Activated CD4-positive, alpha-beta memory T cell treated with anti-CD3 and anti-CD28 coated beads for 36 hours (primary cell): Measurements from ENCODE around the gene RBM10. TPM values are rescaled to one million over a fixed set of nuclear protein-coding genes. Genes with fewer than 3 reads are reported as not detected.
"Not testable (repeated sequence)": the region's sequence is repeated elsewhere in the genome, so short reads cannot be mapped to it uniquely, and the experiment has no call there.

Experiments used
- CTCF ChIA-PET: fragments of 350-600 bp; sonication (Branson Sonifier 250); formaldehyde crosslinking; loops from one replicate; lab custom pipeline; 2021; ENCODE audit warnings: antibody characterized with exemption, inconsistent platforms; lab: Charles Lee
- POLR2A ChIA-PET: fragments of 350-600 bp; sonication (Branson Sonifier 250); formaldehyde crosslinking; loops from one replicate; lab custom pipeline; 2021; ENCODE audit warnings: antibody characterized with exemption; lab: Charles Lee
- DNase-seq: peaks from one replicate; pipeline ENCODE4 v3.0.0-alpha.2; 2020
- H3K27ac Mint-ChIP-seq: one replicate; pipeline ENCODE4 v1.8.0; 2021; ENCODE audit warnings: mixed read lengths
- H3K27me3 Mint-ChIP-seq: one replicate; pipeline ENCODE4 v1.8.0; 2021; ENCODE audit warnings: mixed read lengths
- H3K36me3 Mint-ChIP-seq: one replicate; pipeline ENCODE4 v1.8.0; 2021; ENCODE audit warnings: mixed read lengths
- H3K4me1 Mint-ChIP-seq: one replicate; pipeline ENCODE4 v1.8.0; 2021; ENCODE audit warnings: low read depth, mixed read lengths
- H3K4me3 Mint-ChIP-seq: one replicate; pipeline ENCODE4 v1.8.0; 2021; ENCODE audit warnings: mild to moderate bottlenecking, mixed read lengths
- H3K9me3 Mint-ChIP-seq: one replicate; pipeline ENCODE4 v1.8.0; 2021; ENCODE audit warnings: mixed read lengths
- intact Hi-C: fragments of 100-400 bp; cut with micrococcal nuclease; formaldehyde crosslinking; loops from one replicate; pipeline ENCODE4 v1.15.1; 2023
- total RNA-seq, 2 experiments: library from RNA; stranded (reverse); gene quantifications; one replicate each; pipeline ENCODE4 v1.2.3, GENCODE V29; 2021

RBM10 gene, protein sequence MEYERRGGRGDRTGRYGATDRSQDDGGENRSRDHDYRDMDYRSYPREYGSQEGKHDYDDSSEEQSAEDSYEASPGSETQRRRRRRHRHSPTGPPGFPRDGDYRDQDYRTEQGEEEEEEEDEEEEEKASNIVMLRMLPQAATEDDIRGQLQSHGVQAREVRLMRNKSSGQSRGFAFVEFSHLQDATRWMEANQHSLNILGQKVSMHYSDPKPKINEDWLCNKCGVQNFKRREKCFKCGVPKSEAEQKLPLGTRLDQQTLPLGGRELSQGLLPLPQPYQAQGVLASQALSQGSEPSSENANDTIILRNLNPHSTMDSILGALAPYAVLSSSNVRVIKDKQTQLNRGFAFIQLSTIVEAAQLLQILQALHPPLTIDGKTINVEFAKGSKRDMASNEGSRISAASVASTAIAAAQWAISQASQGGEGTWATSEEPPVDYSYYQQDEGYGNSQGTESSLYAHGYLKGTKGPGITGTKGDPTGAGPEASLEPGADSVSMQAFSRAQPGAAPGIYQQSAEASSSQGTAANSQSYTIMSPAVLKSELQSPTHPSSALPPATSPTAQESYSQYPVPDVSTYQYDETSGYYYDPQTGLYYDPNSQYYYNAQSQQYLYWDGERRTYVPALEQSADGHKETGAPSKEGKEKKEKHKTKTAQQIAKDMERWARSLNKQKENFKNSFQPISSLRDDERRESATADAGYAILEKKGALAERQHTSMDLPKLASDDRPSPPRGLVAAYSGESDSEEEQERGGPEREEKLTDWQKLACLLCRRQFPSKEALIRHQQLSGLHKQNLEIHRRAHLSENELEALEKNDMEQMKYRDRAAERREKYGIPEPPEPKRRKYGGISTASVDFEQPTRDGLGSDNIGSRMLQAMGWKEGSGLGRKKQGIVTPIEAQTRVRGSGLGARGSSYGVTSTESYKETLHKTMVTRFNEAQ
- 10 to 100 TPM; 61.0 to 62.3 TPM for total RNA-seq

DNA sequence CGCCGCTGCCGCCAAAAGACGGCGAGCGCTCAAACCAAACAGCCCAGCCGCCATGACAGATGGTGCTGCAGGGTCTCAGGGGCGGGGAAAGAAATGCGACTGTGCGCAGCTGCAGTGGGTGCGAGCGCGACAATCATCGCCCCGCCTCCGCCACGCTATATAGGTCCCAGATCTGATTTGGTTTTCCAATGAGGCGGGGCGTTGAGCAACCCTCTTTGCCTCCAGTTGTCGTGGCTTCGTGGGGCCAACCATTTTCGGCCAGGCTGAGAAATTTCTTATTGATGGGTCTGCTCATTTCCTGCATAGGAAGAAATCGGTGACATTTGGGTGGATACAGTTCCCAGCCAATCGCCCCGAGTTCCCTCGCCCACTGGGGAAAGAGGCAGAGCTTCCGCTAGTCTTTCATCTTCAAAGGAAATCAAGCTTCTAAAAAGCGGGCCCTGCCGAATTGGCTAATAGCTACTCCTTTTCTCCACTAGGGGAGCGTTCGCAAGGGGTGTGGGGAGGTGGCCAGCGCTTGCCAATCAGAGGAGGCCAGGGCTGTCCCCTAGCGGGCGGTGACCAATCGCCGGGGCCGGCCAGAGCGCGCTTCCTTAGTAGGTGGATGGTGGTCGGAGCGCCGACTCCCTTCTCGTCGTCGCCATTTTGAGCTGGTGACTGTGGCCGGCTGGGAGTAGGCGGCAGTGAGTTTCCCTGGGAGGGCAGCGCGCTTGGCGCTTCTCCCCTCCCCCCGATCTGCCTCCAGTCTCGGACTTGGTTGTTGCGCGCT, at the start of gene RBM10, which contains the start of gene NDUFB11:
Gene RBM10 (plus strand): TSS at position 596 of the 769 bp plus-strand sequence. CDS start 2,261 bp downstream, outside the sequence.
Gene NDUFB11 (minus strand): TSS at position 77 of the 769 bp plus-strand sequence. CDS start 23 bp downstream, at position 54.
- Mint-ChIP-seq H3K4me3 (peak within 1 kb of the TSS; percentile 99), H3K27me3 (no peaks in the 10 kb centered on the region), H3K9me3 (no peaks in the 10 kb centered on the region), H3K27ac (peak within 1 kb of the TSS; percentile 100), H3K36me3 (peaks cover 22% of the 10 kb centered on the region), H3K4me1 (peaks cover 26% of the 10 kb centered on the region)
- ChIA-PET CTCF (interaction anchor here (0.6 to 2.0 kb wide), 8 partner anchors 9 to 379 kb away, joined by 3 to 8 read pairs (median 3); no protein-coding TSS in a partner anchor), POLR2A (interaction anchor here (0.6 to 1.3 kb wide), 6 partner anchors 13 to 572 kb away, joined by 3 to 14 read pairs (median 6); partner anchors contain the start of gene CDK16)
- intact Hi-C loops = loop anchor here (1.0 to 10.0 kb wide), 7 partner anchors 16 to 510 kb away; partner anchors contain the start of genes CDK16, ELK1, RP2 and USP11
- peak; percentile 95 for DNase-seq

DNA sequence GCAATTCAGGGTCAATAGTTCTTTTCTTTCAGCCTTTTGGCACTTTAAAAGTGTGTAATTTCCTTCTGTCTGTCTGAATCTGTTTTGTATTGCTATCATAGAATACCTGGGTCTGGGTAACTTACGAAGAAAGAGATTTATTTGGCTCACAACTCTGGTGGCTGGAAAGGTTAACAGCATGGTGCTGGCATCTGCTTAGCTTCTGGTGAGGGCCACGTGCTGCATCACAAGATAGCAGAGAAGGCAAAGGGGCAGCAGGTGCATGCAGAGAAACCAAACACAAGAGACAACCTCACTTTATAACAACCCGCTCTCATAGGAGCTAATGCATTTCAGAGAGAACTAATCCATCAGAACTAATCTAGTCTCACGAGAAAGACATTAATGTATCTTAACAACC, 48.0 kb upstream of the RBM10 start:
- Mint-ChIP-seq H3K36me3 (no peaks in the 10 kb centered on the region), H3K9me3 (no peaks in the 10 kb centered on the region), H3K27me3 (no peaks in the 10 kb centered on the region), H3K4me3 (no peak overlapping the region), H3K4me1 (no peaks in the 10 kb centered on the region), H3K27ac (no peak overlapping the region)
- intact Hi-C loops = no loop called here
- ChIA-PET POLR2A (no interaction called here), CTCF (no interaction called here)
- no peak for DNase-seq

DNA sequence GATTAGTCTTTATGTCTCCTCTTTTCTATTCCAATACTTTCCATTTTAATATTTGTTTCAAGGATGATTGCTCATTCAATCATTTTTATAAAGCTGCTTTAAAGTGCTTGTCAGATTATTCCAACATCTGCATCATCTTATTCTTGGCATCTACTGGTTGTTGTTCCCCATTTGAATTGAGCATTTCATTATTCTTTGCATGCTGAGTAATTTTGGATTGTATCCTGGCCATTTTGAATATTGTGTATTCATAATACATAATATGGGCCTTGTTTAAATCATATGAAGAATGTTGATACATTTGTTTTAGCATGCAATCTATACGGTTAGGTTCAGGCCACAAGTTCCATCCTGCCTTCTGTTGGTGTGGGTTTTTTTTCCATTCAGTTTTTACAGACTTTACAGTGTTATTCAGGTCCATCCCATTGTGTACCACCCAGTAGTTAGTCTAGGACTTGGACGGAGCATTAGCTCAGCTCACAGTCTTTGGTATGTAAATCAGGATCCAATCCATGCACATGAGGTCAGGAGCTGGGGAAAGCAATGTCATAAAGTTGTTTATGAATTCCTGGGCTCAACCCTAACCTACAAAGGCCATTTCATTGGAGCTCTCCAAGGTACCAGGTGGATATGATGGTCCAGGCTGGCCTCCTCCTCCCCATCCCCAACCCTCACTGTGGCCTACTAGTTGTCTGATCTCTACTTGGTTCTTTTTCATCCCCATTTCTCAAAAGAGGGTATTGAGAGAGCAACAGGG, 46.5 kb upstream of the RBM10 start:
- Mint-ChIP-seq H3K9me3 (no peaks in the 10 kb centered on the region), H3K27ac (no peak overlapping the region), H3K4me1 (no peaks in the 10 kb centered on the region), H3K4me3 (no peak overlapping the region), H3K27me3 (no peaks in the 10 kb centered on the region), H3K36me3 (no peaks in the 10 kb centered on the region)
- ChIA-PET POLR2A (no interaction called here), CTCF (no interaction called here)
- no peak for DNase-seq
- intact Hi-C loops = no loop called here

DNA sequence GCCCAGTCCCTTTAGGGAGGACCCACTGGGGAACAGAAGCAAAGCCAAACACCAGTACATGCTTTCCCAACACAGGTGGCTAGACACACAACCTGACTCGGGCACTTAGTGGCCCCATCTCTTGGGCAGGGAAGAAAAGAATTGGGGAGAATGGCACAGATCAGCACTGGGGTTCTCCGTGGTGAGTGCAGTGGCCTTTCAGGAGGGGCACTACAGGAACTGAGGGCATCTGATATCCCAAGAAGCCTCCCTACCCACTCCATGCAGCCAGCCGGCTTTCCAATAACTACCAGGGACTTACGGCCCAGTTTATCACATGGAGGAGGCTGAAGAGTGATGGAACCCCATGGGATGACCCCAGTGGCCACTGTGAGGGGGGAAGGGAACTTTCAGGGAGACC, 43.8 kb upstream of the RBM10 start:
- H3K4me1 Mint-ChIP-seq = no peaks in the 10 kb centered on the region
- H3K36me3 Mint-ChIP-seq = no peaks in the 10 kb centered on the region
- no peaks in the 10 kb centered on the region for H3K9me3 Mint-ChIP-seq
- no peak overlapping the region for H3K4me3 Mint-ChIP-seq
- H3K27me3 Mint-ChIP-seq = no peaks in the 10 kb centered on the region
- ChIA-PET CTCF (no interaction called here), POLR2A (no interaction called here)
- no peak overlapping the region for H3K27ac Mint-ChIP-seq
- intact Hi-C loops = no loop called here
- DNase-seq = no peak

DNA sequence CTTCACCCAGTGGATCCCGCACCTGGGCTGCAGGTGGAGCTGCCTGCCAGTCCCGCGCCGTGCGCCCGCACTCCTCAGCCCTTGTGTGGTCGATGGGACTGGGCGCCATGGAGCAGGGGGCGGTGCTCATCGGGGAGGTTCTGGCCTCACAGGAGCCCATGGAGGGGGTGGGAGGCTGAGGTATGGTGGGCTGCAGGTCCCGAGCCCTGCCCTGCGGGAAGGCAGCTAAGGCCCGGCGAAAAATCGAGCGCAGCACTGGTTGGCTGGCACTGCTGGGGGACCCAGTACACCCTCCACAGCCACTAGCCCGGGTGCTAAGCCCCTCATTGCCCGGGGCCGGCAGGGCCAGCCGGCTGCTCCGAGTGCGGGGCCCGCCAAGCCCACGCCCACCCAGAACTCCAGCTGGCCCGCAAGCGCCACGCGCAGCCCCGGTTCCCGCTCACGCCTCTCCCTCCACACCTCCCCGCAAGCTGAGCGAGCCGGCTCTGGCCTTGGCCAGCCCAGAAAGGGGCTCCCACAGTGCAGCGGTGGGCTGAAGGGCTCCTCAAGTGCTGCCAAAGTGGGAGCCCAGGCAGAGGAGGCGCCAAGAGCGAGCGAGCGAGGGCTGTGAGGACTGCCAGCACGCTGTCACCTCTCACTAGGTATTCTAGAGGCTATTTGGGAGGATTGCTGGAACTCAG, 33.9 kb upstream of the RBM10 start:
- POLR2A ChIA-PET, DNase-seq, H3K9me3 Mint-ChIP-seq, H3K27me3 Mint-ChIP-seq, H3K27ac Mint-ChIP-seq, H3K36me3 Mint-ChIP-seq, H3K4me1 Mint-ChIP-seq, CTCF ChIA-PET, intact Hi-C loops, H3K4me3 Mint-ChIP-seq: not testable (repeated sequence)

DNA sequence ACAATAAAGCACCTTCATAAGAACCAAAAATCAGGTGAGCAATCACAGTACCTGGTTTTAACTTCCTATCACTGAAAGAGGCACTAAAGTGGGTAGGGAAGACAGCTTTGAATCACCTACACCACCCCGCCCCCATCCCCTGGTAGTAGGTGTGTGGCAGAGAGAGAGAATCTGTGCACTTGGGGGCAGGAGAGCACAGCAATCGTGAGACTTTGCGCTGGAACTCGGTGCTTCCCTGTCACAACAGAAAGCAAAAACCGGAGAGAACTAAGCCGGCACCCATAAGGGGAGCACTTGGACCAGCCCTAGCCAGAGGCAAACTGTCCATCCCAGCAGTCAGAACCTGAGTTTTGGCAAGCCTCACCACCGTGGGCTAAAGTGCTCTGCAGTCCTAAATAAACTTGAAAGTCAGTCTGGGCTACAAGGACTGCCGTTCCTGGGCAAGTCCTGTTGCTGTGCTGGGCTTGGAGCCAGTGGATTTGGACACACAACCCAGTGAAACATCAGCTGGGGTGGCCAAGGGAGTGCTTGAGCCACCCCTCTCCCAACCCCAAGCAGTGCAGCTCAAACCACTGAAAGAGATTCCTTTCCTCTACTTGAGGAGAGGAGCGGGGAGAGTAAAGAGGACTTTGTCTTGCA, 32.6 kb upstream of the RBM10 start:
- intact Hi-C loops = no loop called here
- Mint-ChIP-seq H3K9me3 (no peaks in the 10 kb centered on the region), H3K27me3 (no peaks in the 10 kb centered on the region), H3K4me1 (no peaks in the 10 kb centered on the region), H3K4me3 (no peak overlapping the region), H3K27ac (no peak overlapping the region), H3K36me3 (no peaks in the 10 kb centered on the region)
- POLR2A ChIA-PET = no interaction called here
- DNase-seq = peak; percentile 15
- CTCF ChIA-PET = no interaction called here

DNA sequence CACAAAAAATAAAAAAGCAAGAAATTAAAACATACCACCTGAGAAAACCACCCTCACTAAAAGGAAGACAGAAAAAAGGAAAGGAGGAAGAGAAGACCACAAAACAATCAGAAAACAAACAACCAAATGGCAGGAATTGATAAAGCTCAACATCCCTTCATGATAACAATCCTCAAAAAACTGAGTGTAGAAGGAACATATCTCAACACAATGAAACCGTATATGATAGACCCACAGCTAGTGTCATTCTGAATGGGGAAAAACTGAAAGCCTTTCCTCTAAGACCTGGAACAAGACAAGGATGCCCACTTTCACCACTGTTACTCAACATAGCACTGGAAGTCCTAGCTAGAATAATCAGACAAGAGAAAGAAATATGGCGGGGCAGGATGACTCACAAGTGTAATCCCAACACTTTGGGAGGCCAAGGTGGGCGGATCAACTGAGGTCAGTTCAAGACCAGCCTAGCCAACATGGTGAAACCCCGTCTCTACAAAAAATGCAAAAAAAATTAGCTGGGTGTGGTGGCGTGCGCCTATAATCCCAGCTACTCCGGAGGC, 28.4 kb upstream of the RBM10 start:
- H3K36me3 Mint-ChIP-seq, CTCF ChIA-PET, POLR2A ChIA-PET, H3K27ac Mint-ChIP-seq, H3K4me3 Mint-ChIP-seq, intact Hi-C loops, DNase-seq, H3K27me3 Mint-ChIP-seq, H3K4me1 Mint-ChIP-seq, H3K9me3 Mint-ChIP-seq: not testable (repeated sequence)

DNA sequence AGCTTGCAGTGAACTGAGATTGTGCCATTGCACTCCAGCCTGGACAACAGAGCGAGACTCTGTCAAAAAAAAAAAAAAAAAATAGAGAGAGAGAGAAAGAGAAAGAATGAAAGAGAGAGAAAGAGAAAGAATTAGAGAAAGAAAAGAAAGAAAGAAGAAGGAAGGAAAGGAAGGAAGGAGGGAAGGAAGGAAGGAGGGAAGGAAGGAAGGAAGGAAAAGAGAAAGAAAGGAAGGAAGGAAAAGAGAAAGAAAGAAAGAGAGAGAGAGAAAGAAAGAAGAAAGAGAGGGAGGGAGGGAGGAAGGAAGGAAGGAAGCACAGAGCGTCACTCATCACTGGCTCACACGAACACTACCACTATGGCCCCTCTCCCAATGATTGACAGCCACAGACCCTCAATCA, 20.6 kb upstream of the RBM10 start:
- intact Hi-C loops, H3K4me1 Mint-ChIP-seq, H3K36me3 Mint-ChIP-seq, POLR2A ChIA-PET, H3K9me3 Mint-ChIP-seq, H3K27ac Mint-ChIP-seq, CTCF ChIA-PET, H3K27me3 Mint-ChIP-seq, DNase-seq, H3K4me3 Mint-ChIP-seq: not testable (repeated sequence)

DNA sequence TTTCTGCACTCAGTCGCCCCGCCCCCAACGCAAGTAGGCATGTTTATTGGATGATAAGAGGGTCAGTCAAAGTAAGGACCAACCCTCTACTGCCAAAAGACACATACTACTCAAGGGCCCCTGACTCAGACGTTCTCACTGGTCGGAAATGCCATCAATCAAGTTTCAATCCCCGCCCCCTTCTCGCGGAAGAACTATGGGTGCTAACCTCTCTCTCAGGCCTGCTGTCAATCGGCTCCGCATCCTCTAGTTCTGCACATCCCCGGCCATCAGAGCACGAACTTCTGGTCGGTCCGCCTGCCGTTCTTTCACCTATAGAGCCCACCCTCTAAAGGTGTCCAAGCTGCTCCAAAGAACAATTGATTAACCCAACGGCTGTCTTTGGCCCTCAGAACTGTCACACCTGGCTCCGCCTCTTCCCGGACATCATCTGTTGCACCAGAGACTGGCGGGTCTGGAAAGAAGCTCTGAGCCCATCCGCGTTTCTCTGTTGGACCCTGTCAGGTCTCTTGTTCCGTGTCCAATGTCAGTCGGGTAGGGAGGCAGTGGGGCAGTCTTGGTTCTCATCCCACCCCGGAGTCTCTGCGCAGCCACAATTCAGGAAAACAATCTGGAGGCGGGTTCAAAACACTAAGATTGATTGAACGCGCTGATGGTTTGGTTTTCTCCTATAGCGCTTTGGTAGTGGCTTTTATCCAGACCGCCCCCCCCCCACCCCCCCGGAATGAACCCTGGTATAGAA, 15.7 kb upstream of the RBM10 start:
- Mint-ChIP-seq H3K36me3 (no peaks in the 10 kb centered on the region), H3K4me3 (peak overlapping the region; percentile 96), H3K27ac (peak overlapping the region; percentile 95), H3K9me3 (no peaks in the 10 kb centered on the region), H3K4me1 (peaks cover 4% of the 10 kb centered on the region), H3K27me3 (no peaks in the 10 kb centered on the region)
- intact Hi-C loops = loop anchor here (1.0 to 2.0 kb wide), 3 partner anchors 15 to 427 kb away; partner anchors contain the start of genes NDUFB11 and ZNF41
- ChIA-PET POLR2A (interaction anchor here (1.5 to 2.2 kb wide), 3 partner anchors 15 to 682 kb away, joined by 3 to 14 read pairs (median 4); partner anchors contain the start of genes NDUFB11 and RBM10), CTCF (interaction anchor here (2.6 kb wide), 1 partner anchor 15 kb away, joined by 8 read pairs; the partner anchor contains the start of genes NDUFB11 and RBM10)
- DNase-seq = peak; percentile 94
